Right lung (tissue), 5 donors: ENCODE measurements around the gene ANXA5. TPM values are rescaled to one million over a fixed set of nuclear protein-coding genes. Genes with fewer than 3 reads are reported as not detected.
A peak's percentile ranks its signal among the peaks of the same experiment; 100 is the strongest.

Experiments
- DNase-seq, 2 donors: peaks; one replicate each; pipeline ENCODE4 v3.0.0-alpha.2; 2013
- polyA plus RNA-seq, 5 donors: library from polyadenylated mRNA; unstranded; fragments of 120-200 nt; gene quantifications; one replicate each; pipeline versions ENCODE4 v1.2.1 to v1.2.3, GENCODE V29; 2013; ENCODE audit warnings: inconsistent platforms in 1 of 5, low replicate concordance in 1 of 5; ENCODE audit not compliant: insufficient read length in 5 of 5, insufficient read depth in 1 of 5

The ANXA5 gene
- polyA plus RNA-seq, 5 donors = 633 to 789 (median 645) TPM

DNA sequence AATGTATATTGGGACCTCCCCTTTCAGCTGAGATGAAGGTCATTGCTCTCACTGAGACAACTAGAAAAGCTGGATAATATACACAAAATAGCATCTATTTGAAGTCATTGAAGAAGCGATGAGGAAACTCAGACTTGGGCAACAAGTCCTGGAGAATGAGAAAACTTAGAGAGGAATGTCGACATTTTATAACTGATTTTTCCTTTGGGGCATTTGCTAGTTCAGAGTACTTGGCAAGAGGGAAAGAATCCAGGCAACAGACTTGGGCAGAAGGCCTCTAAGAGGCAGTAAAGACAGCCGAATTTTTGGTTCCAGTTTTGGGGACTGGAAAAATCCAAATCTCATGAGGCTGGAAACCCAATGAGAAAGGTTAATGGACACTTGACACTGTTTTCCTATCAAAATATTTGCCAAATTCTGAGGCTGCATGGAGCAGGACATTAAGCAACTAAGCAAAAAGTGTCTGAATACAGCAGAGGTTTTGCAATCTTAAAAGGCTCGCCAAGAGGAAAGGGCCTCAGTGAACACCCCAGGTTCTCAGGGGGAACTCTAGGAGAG is 21.0 kb upstream of the ANXA5 start:
- no peak for DNase-seq

DNA sequence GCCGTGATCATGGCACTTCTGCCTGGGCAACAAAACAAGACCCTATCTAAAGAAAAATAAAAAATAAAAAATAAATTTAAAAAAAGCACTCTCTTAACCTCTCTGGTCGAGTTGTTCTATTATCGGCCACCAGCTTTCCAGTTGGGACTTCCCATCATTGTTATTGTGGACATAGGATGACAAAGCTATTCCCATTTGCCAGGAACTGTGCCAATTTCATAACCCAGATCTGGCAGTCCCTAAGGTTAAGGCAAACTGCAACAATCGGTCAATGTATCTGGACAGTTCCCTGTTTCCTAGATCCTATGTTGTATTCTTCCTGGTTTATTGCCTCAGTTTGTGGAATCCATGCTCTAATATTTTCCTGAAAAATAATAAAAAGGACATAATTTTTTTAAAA is 17.8 kb upstream of the ANXA5 start:
- no peak for DNase-seq

GRCh38 chr4:121712783-121713182 is 16.0 kb upstream of the ANXA5 start:
- no peak for DNase-seq

- no peak for DNase-seq
These were observed 15.3 kb upstream of the ANXA5 start for GRCh38 chr4:121712001-121712651.

GRCh38 chr4:121711263-121712000 is 14.7 kb upstream of the ANXA5 start:
- DNase-seq = peak; percentile 81 to 85

GRCh38 chr4:121709766-121710405 is 13.1 kb upstream of the ANXA5 start:
- DNase-seq = no peak

DNA sequence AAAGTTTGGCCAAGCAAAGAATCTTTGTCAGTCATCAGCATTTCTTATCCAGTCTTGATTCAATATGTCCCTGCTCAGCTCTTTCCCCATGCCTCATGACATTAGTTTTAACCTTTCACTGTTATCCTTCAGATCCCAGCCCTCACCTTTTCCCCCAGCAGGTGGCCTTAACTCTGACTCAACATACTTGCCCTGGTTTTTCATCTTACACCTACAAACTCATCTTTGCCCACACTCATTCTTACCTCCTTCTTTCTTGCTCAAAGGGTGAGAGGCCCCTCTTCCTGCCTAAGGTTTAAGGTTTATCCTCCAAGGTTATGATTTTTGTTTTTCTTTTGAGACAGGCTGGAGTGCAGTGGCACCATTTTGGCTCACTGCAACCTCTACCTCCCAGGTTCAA is 10.6 kb upstream of the ANXA5 start:
- no peak for DNase-seq

DNA sequence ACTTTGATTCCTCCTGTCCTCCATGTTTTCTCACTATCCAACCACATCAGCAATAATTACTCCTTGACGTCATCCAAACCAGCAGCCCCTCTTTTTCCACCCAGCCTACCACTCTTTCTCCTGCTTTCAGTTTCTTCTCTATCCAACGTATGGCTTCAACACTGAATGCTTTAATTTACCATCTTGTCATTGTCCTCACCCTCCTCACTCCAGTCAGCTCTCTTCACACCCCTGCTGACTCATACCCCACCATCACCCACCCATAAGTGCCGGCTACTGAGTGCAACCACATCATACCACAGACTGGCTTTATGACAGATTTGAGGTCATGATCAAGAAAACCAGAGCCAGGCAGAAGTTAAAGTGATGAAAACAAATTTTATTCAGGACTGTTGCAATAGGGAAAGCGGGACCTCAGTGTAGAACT is 9.8 kb upstream of the ANXA5 start:
- no peak for DNase-seq

- no peak for DNase-seq
These were observed 8.7 kb upstream of the ANXA5 start for GRCh38 chr4:121705521-121705920.

GRCh38 chr4:121702136-121702535 is 5.4 kb upstream of the ANXA5 start:
- DNase-seq = no peak

GRCh38 chr4:121701263-121701662 is 4.5 kb upstream of the ANXA5 start:
- DNase-seq = no peak

DNA sequence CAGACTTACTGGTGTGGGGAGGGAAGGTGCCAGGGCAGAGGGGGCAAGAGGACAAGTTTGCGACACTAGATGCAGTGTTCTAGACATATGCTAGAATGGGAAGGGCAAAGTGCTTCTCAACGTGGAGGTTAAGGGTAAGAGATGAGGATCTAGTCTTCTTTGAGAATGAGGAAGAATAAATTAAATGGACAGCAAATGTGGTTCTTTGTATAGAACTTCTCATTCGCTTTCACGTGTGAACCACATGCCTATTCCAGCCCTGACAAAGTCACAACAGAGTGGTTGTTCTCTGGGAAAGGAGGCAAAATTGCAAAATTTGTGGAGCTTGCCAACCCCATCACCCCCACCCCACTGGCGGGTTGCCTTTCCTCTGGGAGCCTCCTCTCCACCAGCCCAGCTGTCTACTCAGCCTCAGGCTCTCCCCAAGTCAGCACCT is 1.5 kb upstream of the ANXA5 start:
- DNase-seq = no peak

DNA sequence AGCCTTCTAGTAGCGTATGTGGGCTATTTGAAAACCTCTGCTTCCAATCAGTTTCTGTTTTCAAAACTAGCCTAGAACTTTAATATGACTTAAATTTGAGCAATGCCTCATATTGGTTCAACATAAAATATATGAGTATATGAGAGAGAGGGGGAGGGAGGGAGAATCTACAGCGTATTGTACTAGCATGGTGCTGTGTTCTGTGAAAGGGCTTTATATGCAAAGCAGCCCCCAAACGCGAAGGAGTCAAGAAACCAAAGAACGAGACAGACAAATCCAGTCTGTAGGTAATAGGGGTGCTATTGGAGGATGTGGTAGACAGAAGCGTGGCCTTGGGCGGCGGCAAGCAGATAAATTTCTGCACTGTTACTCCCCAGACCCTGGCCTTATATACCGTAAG is 784 bp upstream of the ANXA5 start:
- DNase-seq = no peak

DNA sequence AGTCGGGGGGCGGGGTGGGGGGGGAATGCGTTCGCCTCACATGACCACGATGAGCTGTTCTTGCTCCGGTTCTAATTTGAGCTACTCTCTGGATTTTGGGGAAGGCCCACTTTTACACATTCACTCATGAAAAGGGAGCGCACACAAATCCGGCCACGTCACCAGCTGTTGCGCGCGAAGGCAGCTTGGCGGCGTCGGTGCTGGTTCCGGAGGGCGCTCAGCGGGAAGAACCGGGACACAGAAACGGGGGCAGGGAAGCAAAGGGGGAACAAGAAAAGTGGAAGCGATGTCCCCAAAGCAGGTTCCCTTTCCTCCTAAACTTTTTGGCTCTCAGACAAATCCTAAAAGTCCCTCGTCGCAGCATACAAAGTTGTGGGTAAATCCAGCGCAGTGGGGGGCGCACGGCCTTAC is 605 bp downstream of the ANXA5 start:
- DNase-seq = peak; percentile 71 to 75

DNA sequence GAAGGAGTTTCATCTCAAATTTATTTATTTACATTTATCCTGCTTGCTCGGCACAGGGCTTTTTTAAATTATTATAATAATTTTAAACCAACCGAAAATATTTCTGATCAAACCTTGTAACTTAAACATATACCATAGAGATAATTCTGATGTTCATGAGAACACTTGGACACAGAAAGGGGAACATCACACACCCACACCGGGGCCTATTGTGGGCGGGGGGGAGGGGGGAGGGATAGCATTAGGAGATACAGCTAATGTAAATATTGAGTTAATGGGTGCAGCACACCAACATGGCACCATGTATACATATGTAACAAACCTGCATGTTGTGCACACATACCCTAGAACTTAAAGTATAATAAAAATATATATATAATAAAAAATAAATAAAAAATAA is 2.9 kb downstream of the ANXA5 start:
- DNase-seq = no peak

- no peak for DNase-seq
These were observed 3.3 kb downstream of the ANXA5 start for GRCh38 chr4:121693450-121693849.

- DNase-seq = no peak
These were observed 4.5 kb downstream of the ANXA5 start for GRCh38 chr4:121692261-121692660.

- no peak for DNase-seq
These were observed 6.8 kb downstream of the ANXA5 start for GRCh38 chr4:121690001-121690400.

GRCh38 chr4:121688701-121689100 is 8.1 kb downstream of the ANXA5 start:
- no peak for DNase-seq

DNA sequence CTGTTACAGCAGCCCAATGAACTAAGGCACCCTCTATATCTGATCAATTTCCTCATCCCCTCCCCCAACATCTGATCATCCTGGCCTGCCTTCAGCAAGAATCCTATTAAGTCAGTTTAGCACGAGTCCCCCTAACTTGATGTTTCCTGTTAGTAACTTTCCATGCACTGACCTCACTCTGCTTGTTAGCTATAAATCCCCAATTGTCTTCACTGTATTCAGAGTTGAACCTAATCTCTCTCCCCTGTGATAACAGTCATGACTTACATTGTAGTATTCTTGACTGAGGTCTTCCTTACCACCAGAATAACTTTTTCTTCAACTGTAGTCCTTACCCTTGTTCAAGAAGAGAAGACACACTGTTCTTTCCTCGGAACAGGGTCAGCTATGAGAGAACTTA is 8.5 kb downstream of the ANXA5 start:
- DNase-seq = no peak

DNA sequence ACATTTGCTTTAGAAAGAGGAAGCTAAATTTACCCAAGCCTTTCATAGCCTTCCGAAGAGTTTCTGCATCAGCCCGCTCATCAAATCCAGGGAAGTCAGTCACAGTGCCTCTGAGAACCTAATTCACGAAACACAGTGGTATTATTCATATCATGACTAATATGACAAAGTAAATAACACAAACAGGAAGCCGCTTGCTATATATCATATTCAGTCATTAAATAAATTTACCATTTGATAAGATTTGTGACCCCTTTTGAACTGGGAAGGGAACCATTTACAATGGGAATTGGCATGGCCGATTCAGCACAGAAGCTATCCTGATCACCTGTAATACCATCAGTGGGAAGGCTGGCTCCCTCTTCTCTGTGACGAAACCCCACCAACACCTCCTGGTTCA is 10.5 kb downstream of the ANXA5 start:
- no peak for DNase-seq

- no peak for DNase-seq
These were observed 11.5 kb downstream of the ANXA5 start for GRCh38 chr4:121685257-121685656.

DNA sequence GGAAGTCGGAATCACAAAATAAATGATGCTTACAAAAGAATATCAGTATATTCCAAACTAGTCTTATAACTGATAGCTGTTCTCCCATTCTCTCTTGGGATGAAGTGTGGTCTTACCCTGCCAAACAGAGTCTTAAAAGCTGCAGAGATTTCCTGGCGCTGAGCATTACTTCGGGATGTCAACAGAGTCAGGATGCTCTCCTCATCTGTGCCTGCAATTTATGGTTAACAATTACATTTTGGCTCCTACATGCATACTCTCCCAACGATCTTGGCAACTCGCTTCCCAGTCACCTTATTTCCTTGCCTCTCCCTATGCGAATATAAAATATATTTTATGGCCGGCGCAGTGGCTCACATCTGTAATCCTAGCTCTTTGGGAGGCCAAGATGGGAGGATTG is 12.2 kb downstream of the ANXA5 start:
- DNase-seq = no peak
